ENCODE results near the gene MGMT.

The MGMT gene

DNA sequence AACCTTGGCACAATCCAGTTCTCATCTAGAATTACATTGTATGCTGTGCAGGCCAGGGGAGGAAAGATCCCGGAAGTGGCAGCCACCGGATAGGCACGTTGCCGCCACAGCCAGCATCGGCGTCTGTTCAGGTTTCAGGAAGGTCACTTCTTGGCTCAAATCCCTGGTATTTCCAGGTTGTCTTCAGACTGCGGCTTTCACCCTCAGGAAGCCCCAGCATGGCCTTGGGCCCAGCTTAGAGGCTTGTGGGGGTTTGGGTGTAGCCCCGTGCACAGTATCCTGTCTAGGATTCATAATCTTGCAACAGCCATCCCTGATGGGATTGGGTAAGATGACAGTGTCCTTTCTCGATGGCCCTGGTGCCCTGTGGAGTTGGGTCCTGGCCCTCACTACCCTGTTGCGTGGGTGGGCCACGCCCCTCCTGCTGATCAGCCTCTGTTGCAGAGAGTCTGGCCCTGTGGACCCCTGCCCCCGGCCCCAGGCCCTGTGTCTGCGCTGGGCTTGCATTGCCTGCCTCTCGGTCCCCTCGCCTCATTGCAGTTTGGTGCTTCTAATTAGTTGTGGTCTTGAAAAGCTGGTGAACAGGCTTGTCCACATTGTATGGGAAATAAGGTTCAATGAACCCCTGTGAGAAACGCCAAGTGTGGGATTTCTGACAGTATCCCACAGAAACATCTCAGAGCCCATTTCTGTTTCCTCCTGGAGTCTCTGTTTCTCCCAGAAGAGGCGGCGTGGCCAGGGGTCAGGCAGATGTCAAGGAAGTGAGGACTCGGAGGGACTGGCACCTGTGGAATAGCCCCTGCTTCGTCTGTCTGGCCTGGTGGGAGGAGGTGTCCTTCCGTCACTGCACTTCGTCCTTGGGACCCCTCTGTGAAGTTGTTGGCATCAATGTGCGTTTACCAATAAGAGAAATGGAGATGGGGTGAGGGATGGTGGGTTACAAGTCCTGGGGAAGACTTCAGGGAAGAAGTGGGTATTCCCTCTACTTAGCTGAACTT lies 77.5 kb downstream of the MGMT start:
- no peak for DNase-seq

DNA sequence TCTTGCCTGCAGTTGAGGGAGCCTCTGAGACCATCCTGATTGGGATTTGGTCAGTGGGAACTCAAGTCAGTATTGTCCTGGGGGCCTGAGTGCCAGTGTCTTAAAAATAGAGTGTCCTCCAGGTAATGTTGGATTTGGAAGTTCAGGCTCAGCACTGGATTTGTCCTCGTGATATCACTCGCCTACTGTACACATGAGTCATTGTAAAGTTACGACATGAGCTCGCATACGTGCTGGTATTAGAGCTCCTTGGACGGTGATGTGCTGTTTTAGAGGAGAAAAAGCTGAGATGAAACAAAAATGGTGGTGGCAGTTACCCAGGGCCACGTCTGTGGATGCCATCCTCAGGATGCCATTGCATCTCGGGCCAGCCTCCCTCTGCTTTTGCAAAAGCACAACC lies 78.2 kb downstream of the MGMT start:
- no peak for DNase-seq

DNA sequence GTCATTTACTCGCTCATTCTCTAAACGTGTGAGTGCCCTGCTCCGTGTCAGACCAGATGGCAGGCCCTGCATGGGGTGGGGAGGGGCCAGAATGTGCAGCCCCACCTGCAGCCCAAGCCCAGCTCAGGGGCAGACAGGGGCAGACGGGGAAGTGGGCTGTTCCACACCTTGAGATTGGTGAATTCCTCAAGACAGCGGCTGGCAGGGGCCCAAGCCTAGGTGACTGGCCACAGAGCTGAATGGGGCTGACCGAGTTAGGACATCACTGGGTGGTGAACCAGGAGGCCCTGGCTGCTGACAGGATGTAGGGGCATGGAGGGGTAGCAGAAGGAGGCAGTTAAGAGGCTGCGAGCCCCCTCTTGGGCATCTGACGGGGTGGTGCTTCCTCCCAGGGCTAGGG lies 79.1 kb downstream of the MGMT start:
- DNase-seq, result no peak

DNA sequence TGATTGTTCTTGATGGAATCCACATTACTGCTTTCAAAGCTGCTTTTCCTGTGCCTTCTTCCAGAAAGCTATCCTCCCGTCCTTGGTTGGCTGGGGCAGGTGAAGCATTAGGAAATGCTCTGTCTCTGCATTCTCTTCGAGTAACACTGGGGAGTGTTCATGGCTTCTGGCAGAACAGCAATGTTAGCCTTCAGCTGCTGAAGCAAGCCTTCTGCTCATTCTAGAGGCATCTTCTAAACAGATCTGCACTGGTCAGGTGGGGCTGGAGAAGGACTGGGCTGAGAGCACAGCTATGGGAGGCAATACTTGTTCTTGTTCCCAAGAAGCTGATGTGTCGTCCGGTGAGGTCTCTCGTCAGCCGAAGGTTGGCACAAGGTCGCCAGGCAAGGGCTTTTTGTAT lies 80.6 kb downstream of the MGMT start:
- no peak for DNase-seq

DNA sequence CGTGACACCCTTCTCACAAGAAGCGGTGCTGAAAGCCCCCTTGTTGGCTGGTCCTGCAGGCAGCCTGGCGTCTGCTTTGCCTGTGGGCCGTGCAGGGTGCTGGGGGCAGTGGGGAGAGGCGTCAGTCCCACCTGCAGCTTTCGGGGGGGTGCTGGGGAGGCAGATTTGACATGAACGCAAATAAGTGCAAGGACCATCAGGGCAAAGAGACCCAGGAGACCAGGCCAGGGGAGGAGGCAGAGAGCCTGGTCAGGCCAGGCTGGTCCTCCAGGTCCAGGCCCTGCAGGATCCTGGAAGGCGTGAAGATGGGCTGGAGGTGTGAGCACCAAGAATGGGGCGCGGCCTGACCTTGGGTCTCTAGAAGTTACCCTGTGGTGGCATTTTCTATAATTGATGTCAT lies 81.6 kb downstream of the MGMT start:
- DNase-seq, result no peak

DNA sequence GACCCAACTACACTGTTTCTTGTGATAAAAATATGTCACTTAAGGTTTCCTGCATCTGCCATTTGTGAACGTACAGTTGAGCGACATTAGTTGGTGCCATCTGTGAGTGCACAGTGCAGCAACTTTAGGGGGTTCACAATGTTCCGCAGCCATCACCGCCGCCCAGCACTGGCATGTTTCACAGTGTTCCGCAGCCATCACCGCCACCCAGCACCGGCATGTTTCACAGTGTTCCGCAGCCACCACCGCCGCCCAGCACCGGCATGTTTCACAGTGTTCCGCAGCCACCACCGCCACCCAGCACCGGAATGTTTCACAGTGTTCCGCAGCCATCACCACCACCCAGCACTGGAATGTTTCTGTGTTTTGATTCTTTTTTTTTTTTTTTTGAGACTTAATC lies 83.0 kb downstream of the MGMT start:
- DNase-seq, result no peak

DNA sequence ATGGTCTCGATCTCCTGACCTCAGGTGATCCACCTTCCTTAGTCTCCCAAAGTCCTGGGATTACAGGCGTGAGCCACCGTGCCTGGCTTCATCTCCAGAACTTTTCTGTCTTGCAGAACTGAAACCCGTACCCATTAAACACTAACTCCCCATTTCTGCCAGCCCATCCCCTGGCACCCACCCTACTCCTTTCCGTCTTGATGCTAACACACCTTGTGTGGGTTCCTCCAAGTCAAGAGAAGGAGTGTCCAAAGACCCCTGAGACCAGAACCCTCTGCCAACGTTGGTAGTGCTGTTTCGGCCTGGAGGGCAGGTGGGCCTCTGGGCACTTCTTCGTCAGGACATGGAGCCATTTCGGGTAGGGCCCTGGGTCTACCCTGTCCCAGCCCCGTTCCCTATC lies 83.6 kb downstream of the MGMT start:
- DNase-seq, result no peak

DNA sequence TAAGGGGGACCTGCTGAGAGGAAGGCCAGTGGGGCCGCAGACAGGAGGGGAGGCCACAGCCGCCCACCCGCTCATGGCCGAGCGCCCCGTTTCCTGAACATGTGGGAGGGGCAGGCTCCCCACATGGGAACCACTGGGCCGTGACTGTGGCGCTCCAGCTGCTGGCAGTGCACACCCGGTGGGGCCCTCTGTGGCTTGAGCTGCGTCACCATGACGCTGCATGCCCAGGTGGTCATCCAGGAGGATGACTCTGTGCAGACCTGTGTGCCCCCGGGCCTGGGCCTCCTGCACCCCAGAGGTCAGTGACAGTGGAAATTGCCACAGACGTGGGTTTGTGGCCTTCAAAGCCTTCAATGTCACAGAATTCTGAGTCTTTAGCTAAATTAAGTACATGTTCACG lies 85.1 kb downstream of the MGMT start:
- no peak for DNase-seq

DNA sequence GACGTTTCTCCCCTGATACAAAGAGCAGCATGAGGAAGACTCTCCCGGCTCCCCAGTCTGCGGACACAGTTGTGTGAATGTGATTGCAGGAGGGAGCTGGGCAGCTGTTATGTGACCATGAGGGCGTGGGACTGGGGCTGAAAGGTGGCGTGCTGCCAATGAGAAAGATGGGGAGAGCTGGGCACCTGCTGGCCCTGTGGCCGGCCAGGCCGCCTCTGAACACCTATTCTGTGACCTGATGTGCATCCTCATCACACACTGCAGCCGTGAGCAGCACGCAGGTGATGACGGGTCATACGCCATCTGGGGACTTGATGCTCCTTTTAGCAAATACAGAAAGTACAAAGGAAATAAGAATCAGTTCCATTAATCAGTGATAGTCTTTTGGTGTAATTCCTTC lies 86.9 kb downstream of the MGMT start:
- DNase-seq, result no peak

DNA sequence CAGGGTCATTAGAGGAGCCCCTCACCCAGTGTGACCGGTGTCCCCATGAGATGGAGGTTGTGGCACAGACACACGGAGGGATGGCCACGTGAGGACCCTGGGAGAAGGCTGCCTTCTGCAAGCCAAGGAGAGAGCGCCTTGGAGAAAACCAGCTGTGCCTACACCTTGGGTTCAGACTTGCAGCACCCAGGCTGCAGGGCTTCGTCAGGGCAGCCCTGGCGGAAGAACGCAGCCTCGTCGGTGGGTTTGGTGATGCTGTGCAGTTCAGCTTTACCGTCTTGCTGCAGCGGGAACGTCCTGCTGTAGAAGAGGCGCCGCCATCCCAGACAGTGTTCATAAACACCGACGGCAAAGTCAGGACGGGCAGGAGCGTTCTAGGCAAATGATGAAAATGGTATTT lies 89.3 kb downstream of the MGMT start:
- DNase-seq, result no peak

DNA sequence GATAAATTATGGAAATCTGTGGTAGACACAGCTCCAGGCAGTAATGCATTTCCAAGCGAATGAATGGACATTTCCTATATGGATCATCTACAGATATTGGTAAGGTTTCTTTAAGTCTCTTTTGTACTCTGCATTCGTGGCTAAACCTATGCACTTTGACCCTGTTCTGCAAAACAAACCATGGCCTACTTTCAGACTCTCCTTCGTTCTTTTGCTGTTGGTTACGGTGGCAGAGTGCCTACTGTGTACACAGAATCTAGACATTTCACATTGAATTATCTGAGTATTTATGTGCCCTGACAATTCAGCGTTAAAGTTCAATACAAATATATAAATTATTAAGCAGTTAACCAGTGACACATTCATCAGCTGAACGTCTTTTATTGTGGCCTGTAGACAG lies 93.3 kb downstream of the MGMT start:
- no peak for DNase-seq

DNA sequence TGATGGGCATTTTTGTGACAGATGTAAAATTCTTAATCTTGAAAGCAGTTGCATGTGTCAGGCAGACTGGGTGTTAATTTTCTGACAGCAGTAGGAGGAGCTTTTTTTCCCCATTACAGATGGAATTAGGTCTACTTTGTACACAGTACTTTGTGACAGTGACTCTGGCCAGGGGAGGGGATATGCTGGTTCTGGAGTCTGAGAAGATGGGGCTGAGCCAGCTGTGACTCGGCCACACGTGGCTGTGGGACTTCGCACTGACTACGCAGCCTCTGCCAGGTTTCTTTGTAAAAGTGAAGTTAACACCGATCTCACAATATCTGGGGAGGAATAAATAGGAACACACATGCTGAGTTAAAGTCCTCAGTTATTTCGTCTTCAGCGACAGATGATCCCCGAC lies 95.4 kb downstream of the MGMT start:
- DNase-seq, result no peak

DNA sequence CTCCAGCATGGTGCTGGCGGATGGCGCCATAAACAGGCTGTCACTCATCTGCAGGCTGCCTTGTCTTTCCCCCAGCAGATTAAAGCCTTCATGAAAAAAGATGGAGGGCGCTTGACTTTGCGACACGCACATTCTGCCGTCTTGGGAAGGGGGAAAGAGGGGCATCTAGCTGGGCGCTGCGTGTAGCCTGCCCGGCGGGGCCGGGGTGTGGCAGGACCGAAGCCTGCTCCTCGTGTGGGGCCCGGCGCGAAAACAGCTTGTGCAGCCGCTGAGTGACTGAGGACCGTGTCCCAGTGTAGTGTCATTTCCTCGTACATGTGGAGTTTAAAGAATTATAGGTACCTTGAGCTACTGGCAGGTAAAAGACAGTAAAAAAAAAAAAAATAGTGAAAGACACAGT lies 97.9 kb downstream of the MGMT start:
- no peak for DNase-seq

DNA sequence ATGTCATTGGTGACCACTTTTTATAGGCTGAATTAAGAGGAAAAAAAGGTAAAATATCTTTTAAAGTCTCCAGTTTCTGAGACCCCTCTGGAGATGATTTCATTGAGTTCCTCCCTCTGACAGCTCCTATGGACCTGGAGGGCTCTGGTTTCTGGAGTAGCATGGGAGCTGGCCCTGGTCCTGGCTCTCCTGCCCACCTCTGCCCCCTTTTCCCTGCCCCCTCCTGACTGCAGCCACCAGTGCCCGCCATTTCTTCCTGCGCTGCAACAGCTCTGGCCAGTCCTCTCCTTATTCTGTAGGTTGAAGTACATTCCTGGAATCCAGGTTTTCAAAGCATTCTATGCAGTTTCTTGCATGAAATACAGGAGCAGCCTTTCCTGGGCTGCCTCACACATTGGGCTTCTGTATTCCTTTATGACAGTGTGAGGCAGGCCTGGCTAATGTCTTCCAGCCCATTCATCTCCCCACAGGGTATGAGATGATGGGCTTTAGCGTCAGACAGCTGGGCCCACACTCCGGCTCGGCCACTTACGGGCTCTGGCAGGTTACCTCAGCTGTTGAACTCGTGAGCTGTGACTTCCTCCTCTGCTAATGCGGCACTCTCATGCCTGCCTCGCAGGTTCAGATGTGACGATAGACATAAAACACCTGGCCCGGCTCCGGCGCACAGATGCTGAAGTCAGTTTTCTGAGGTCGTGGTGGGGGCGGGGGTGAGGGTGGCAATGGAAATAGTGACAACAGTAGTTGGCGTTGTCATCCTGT lies 101.7 kb downstream of the MGMT start:
- DNase-seq, result no peak

DNA sequence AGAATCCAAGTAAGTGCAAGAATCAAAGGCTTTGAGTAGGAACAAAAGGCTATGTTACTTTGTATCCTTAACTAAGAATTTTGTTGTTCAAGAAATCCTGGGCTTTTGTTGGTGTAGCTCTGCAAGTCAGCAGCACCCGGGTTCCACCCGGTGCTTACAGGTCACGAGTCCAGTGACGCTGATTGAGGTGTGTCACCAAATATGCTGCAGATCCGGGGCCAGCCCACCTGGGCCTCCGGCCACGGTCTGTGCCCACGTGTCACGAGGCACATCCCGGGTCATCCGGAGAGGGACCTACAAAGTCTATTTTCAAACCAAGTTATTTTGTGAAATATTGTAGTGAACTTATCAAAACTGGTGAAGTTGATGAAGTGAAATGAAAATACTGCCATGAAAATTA lies 103.1 kb downstream of the MGMT start:
- DNase-seq, result no peak

DNA sequence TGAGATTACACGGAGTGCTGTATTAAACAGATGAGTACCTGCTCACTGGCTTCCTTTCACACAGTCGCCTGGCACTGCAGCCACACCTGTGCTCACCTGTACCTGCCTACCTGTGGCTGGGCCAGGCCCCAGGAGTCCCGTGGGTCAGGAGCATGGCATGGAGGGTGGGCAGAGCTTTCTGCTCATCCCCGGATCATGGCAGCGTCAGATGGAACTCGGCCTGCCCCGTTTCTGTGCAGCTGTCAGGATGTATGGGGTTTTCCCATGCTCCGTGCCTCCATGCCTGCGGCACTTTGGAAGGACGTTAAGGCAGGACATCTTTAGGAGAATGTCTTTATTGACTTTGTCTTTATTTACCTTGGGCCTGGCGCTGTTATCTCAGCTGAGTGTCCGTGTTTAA lies 112.2 kb downstream of the MGMT start:
- no peak for DNase-seq

DNA sequence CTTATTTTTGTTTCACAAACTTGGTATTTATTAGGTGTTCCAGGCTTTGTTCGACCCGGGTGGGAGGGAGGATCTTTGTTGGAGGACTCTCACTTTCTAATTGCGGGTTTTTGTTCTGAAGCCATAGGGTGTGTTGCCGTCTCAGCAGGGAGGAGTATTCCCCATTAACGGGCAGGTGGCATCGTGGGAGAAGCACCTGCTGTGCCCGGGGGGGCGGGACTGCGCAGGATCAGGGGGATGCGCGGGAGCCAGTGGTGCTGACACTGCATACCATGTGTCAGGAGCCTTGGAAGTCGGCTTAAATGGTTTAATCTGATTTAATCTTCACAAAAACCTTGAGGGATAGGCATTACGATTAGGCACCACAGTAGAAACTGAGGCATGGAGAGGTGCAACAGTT lies 113.0 kb downstream of the MGMT start:
- no peak for DNase-seq

DNA sequence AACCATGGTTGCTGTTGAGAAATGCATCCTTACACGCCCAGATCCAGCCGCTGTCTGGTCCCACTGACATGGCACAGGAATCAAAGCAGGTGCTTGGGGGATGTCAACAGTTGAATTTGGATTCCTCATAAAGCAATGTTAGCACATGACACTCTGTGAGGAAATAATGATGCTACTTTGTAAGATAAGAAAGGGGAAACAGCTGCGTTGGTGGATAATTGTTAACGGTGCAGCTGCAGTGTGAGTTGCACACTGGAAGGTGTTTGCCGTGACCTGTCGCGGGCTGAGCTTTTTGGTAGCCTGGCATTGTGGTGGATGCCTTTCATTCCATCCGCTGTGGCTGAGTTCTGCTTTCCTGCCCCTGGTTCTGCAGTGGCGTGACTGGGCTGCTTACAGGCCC lies 113.9 kb downstream of the MGMT start:
- DNase-seq, result no peak

DNA sequence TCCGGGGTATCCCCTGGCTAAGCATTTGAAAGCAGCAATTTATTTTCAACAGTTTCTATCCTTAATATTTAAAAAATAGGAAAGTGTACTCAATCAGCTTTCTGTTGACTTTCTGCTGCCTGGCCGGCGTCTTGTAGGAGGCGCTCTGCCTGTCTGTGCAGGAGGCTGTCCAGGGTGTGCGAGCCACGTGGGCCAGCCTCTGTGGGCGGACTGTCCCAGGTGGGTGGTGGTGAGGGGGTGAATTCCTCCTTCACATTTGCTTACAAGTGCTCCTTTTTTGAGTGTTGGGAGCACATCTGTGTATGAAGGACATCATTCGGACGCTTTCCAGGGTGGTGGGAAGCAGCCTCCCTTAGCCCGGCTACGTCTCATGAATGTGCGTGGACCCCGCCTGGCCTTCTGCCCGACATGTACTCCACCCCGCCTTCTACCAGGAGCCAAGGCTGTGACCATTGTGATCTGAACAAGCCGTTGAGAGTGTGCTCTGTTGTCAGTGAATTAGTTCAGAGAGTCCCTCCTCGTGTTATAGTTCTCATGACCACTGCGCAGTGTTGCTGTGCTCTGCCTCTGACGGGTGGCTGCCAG lies 114.9 kb downstream of the MGMT start:
- no peak for DNase-seq

DNA sequence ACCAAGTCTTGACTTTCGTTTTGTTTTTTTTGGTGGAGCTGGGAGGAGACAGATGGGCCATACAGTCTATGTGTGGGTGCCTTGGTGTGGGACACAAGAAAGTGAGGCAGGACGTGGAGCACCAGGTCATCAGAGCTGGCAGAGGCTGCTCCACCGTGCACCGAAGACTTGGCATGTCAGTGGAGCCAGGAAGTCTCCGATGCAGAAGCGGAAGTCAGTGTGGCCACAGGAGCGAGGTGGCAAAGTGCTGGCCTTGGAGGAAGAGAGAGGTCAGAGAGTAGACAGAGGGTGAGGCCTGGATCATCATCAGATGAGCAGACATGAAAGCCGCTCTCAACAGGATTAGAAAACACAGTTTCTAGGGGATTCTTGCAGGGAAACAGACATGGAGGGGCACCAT lies 116.8 kb downstream of the MGMT start:
- DNase-seq, result no peak

DNA sequence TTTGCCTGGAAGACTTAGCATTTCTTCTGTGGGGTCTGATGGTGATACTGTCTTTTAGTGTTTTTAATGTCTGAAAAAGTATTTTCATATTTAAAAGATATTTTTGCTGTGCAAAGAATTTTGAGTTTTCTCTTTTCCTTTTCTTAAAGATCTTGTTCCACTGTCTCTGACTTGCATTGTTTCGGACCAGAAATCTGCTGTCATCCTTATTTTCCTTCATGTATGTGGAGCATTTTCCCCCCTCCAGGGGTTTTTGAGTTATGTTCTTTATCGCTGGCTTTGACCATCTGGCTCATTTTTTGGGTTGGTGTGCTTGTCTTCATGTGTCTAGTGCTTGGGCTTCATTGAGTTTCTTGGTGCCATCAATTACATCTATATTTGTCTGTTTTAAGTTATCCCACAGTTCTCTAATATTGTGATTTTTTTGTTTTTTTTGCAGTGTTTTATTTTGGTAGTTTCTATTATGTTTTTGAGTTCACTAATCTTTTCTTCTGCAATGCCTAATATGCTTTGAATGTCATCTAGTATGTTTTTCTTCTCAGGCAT lies 119.9 kb downstream of the MGMT start:
- no peak for DNase-seq

DNA sequence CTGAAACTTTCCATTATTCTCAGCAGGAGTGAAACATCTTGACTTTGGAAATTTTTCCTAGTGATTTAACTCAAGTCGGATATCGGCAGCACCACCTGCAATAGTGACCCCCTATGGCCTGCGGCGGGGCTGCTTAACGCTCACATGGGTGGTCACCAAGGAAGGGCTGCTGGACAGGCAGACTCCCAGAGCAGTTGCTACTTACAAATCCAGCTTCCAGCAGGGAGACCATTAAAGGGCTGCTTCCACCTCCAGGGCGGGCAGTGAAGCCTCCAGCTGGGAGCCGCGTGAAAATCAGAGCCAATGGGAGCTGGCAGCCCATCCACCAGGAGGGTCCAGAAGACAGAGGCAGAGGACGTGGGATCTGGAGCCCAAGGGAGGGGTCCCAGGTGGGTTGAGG lies 122.5 kb downstream of the MGMT start:
- no peak for DNase-seq

DNA sequence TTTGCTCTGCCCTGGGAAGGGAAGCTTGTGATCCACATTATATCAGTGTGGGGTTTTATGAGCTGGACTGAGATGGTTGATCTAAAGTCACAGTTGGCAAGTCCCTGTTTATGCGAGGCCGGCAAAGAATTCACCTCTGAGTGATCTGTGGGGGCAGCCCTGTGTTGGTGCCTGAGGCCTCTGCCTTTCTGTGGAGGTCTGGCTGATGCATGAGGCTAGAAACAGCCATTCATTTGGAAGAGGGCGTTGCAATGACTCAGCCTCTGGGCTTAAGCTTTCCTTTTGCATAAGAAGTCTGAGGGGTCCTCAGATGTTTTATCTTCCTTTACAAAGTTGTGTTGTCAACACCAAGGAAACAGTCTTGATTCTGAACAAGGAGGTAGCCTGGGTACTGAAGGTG lies 126.9 kb downstream of the MGMT start:
- no peak for DNase-seq

Data from fibroblast of skin of back (primary cell).